ENCODE measurements around the gene SAFB.
"Not testable (repeated sequence)": the region's sequence is repeated elsewhere in the genome, so short reads cannot be mapped to it uniquely, and the experiment has no call there.

SAFB gene

GRCh38 chr19:5595129-5595528, 27.8 kb upstream of the SAFB start:
- H3K4me3 ChIP-seq (replicated peaks; ENCODE audit: low read depth, low read length): no peak overlapping the region
- no peak for DNase-seq (ENCODE audit: low read depth)
- TF ChIP-seq CTCF (IDR thresholded peaks at IDR 0.05; ENCODE audit: low read length, missing control alignments): no peak

- TF ChIP-seq CTCF (IDR thresholded peaks at IDR 0.05; ENCODE audit: low read length, missing control alignments): no peak
- H3K4me3 ChIP-seq (replicated peaks; ENCODE audit: low read depth, low read length): no peak overlapping the region
- DNase-seq (ENCODE audit: low read depth): no peak
These were observed 27.1 kb upstream of the SAFB start for GRCh38 chr19:5595745-5596144.

GRCh38 chr19:5600797-5601196, 22.1 kb upstream of the SAFB start:
- no peak for DNase-seq (ENCODE audit: low read depth)
- TF ChIP-seq CTCF (IDR thresholded peaks at IDR 0.05; ENCODE audit: low read length, missing control alignments): no peak
- no peak overlapping the region for H3K4me3 ChIP-seq (replicated peaks; ENCODE audit: low read depth, low read length)

GRCh38 chr19:5603626-5604025, 19.3 kb upstream of the SAFB start:
- no peak for TF ChIP-seq CTCF (IDR thresholded peaks at IDR 0.05; ENCODE audit: low read length, missing control alignments)
- no peak for DNase-seq (ENCODE audit: low read depth)
- no peak overlapping the region for H3K4me3 ChIP-seq (replicated peaks; ENCODE audit: low read depth, low read length)

GRCh38 chr19:5605362-5605761, 17.5 kb upstream of the SAFB start:
- no peak for DNase-seq (ENCODE audit: low read depth)
- no peak for TF ChIP-seq CTCF (IDR thresholded peaks at IDR 0.05; ENCODE audit: low read length, missing control alignments)
- H3K4me3 ChIP-seq (replicated peaks; ENCODE audit: low read depth, low read length): no peak overlapping the region

- TF ChIP-seq CTCF (IDR thresholded peaks at IDR 0.05; ENCODE audit: low read length, missing control alignments): no peak
- DNase-seq (ENCODE audit: low read depth): no peak
- no peak overlapping the region for H3K4me3 ChIP-seq (replicated peaks; ENCODE audit: low read depth, low read length)
These were observed 15.3 kb upstream of the SAFB start for GRCh38 chr19:5607318-5608275.

GRCh38 chr19:5608291-5608690, 14.6 kb upstream of the SAFB start:
- no peak overlapping the region for H3K4me3 ChIP-seq (replicated peaks; ENCODE audit: low read depth, low read length)
- no peak for DNase-seq (ENCODE audit: low read depth)
- no peak for TF ChIP-seq CTCF (IDR thresholded peaks at IDR 0.05; ENCODE audit: low read length, missing control alignments)

GRCh38 chr19:5608766-5609165, 14.1 kb upstream of the SAFB start:
- DNase-seq (ENCODE audit: low read depth); H3K4me3 ChIP-seq (replicated peaks; ENCODE audit: low read depth, low read length): not testable (repeated sequence)

All from fibroblast of pulmonary artery (primary cell).